ENCODE measurements around the gene SMCP.

Gene SMCP

GRCh38 chr1:152871731-152872126 is 6.4 kb upstream of the SMCP start:
- Histone ChIP-seq H3K36me3 (ENCODE audit: control insufficient read depth, insufficient read depth, low read length) (no peaks in the 10 kb centered on the region), H3K27me3 (ENCODE audit: control insufficient read depth, insufficient read depth, low read length) (no peaks in the 10 kb centered on the region), H3K9ac (ENCODE audit: low read length) (no peak overlapping the region), H3K27ac (ENCODE audit: low read depth, low read length) (no peak overlapping the region), H3K4me1 (ENCODE audit: control insufficient read depth, insufficient read depth, low read length) (no peaks in the 10 kb centered on the region), H3K4me3 (ENCODE audit: low read length) (no peak overlapping the region)

- Histone ChIP-seq H3K4me1 (ENCODE audit: control insufficient read depth, insufficient read depth, low read length) (no peaks in the 10 kb centered on the region), H3K36me3 (ENCODE audit: control insufficient read depth, insufficient read depth, low read length) (no peaks in the 10 kb centered on the region), H3K27me3 (ENCODE audit: control insufficient read depth, insufficient read depth, low read length) (no peaks in the 10 kb centered on the region), H3K27ac (ENCODE audit: low read depth, low read length) (no peak overlapping the region), H3K4me3 (ENCODE audit: low read length) (no peak overlapping the region), H3K9ac (ENCODE audit: low read length) (no peak overlapping the region)
Measured at GRCh38 chr1:152873495-152873894, 4.6 kb upstream of the SMCP start.

GRCh38 chr1:152876827-152877226 is 1.3 kb upstream of the SMCP start:
- Histone ChIP-seq H3K27me3 (ENCODE audit: control insufficient read depth, insufficient read depth, low read length) (no peaks in the 10 kb centered on the region), H3K4me3 (ENCODE audit: low read length) (no peak overlapping the region), H3K27ac (ENCODE audit: low read depth, low read length) (no peak overlapping the region), H3K4me1 (ENCODE audit: control insufficient read depth, insufficient read depth, low read length) (no peaks in the 10 kb centered on the region), H3K36me3 (ENCODE audit: control insufficient read depth, insufficient read depth, low read length) (no peaks in the 10 kb centered on the region), H3K9ac (ENCODE audit: low read length) (no peak overlapping the region)

GRCh38 chr1:152879559-152880198 is 1.6 kb downstream of the SMCP start:
- Histone ChIP-seq H3K4me1 (ENCODE audit: control insufficient read depth, insufficient read depth, low read length) (no peaks in the 10 kb centered on the region), H3K27me3 (ENCODE audit: control insufficient read depth, insufficient read depth, low read length) (no peaks in the 10 kb centered on the region), H3K4me3 (ENCODE audit: low read length) (no peak overlapping the region), H3K9ac (ENCODE audit: low read length) (no peak overlapping the region), H3K36me3 (ENCODE audit: control insufficient read depth, insufficient read depth, low read length) (no peaks in the 10 kb centered on the region), H3K27ac (ENCODE audit: low read depth, low read length) (no peak overlapping the region)

- no peak overlapping the region for H3K9ac ChIP-seq (ENCODE audit: low read length)
- no peaks in the 10 kb centered on the region for H3K4me1 ChIP-seq (ENCODE audit: control insufficient read depth, insufficient read depth, low read length)
- no peak overlapping the region for H3K4me3 ChIP-seq (ENCODE audit: low read length)
- H3K27ac ChIP-seq (ENCODE audit: low read depth, low read length) = no peak overlapping the region
- H3K36me3 ChIP-seq (ENCODE audit: control insufficient read depth, insufficient read depth, low read length) = no peaks in the 10 kb centered on the region
- H3K27me3 ChIP-seq (ENCODE audit: control insufficient read depth, insufficient read depth, low read length) = no peaks in the 10 kb centered on the region
Measured at GRCh38 chr1:152880316-152880715, 2.2 kb downstream of the SMCP start.

- H3K4me3 ChIP-seq (ENCODE audit: low read length) = no peak overlapping the region
- no peak overlapping the region for H3K9ac ChIP-seq (ENCODE audit: low read length)
- H3K27me3 ChIP-seq (ENCODE audit: control insufficient read depth, insufficient read depth, low read length) = no peaks in the 10 kb centered on the region
- no peak overlapping the region for H3K27ac ChIP-seq (ENCODE audit: low read depth, low read length)
- H3K4me1 ChIP-seq (ENCODE audit: control insufficient read depth, insufficient read depth, low read length) = peaks cover under 1% of the 10 kb centered on the region
- H3K36me3 ChIP-seq (ENCODE audit: control insufficient read depth, insufficient read depth, low read length) = no peaks in the 10 kb centered on the region
Measured at GRCh38 chr1:152880907-152881306, 2.8 kb downstream of the SMCP start.

GRCh38 chr1:152884085-152884484 is 6.0 kb downstream of the SMCP start:
- Histone ChIP-seq H3K27ac (ENCODE audit: low read depth, low read length) (no peak overlapping the region), H3K36me3 (ENCODE audit: control insufficient read depth, insufficient read depth, low read length) (no peaks in the 10 kb centered on the region), H3K4me3 (ENCODE audit: low read length) (no peak overlapping the region), H3K4me1 (ENCODE audit: control insufficient read depth, insufficient read depth, low read length) (peaks cover 3% of the 10 kb centered on the region), H3K9ac (ENCODE audit: low read length) (no peak overlapping the region), H3K27me3 (ENCODE audit: control insufficient read depth, insufficient read depth, low read length) (no peaks in the 10 kb centered on the region)

GRCh38 chr1:152884506-152884905 is 6.4 kb downstream of the SMCP start:
- Histone ChIP-seq H3K4me3 (ENCODE audit: low read length) (no peak overlapping the region), H3K27ac (ENCODE audit: low read depth, low read length) (no peak overlapping the region), H3K4me1 (ENCODE audit: control insufficient read depth, insufficient read depth, low read length) (peaks cover 3% of the 10 kb centered on the region), H3K27me3 (ENCODE audit: control insufficient read depth, insufficient read depth, low read length) (no peaks in the 10 kb centered on the region), H3K36me3 (ENCODE audit: control insufficient read depth, insufficient read depth, low read length) (no peaks in the 10 kb centered on the region), H3K9ac (ENCODE audit: low read length) (no peak overlapping the region)

GRCh38 chr1:152884966-152885624 is 7.0 kb downstream of the SMCP start:
- H3K27ac ChIP-seq (ENCODE audit: low read depth, low read length) = no peak overlapping the region
- H3K4me3 ChIP-seq (ENCODE audit: low read length) = no peak overlapping the region

GRCh38 chr1:152886085-152886484 is 8.0 kb downstream of the SMCP start:
- Histone ChIP-seq H3K36me3 (ENCODE audit: control insufficient read depth, insufficient read depth, low read length) (no peaks in the 10 kb centered on the region), H3K27me3 (ENCODE audit: control insufficient read depth, insufficient read depth, low read length) (no peaks in the 10 kb centered on the region), H3K4me1 (ENCODE audit: control insufficient read depth, insufficient read depth, low read length) (peaks cover 3% of the 10 kb centered on the region), H3K27ac (ENCODE audit: low read depth, low read length) (no peak overlapping the region), H3K4me3 (ENCODE audit: low read length) (no peak overlapping the region), H3K9ac (ENCODE audit: low read length) (no peak overlapping the region)

More at GRCh38 chr1:152884966-152885624, 7.0 kb downstream of the SMCP start:
- H3K9ac ChIP-seq (ENCODE audit: low read length) = no peak overlapping the region
- H3K36me3 ChIP-seq (ENCODE audit: control insufficient read depth, insufficient read depth, low read length) = no peaks in the 10 kb centered on the region
- peaks cover 3% of the 10 kb centered on the region for H3K4me1 ChIP-seq (ENCODE audit: control insufficient read depth, insufficient read depth, low read length)
- no peaks in the 10 kb centered on the region for H3K27me3 ChIP-seq (ENCODE audit: control insufficient read depth, insufficient read depth, low read length)

- Histone ChIP-seq H3K4me3 (ENCODE audit: low read length) (no peak overlapping the region), H3K27me3 (ENCODE audit: control insufficient read depth, insufficient read depth, low read length) (no peaks in the 10 kb centered on the region), H3K9ac (ENCODE audit: low read length) (no peak overlapping the region), H3K4me1 (ENCODE audit: control insufficient read depth, insufficient read depth, low read length) (peaks cover 3% of the 10 kb centered on the region), H3K27ac (ENCODE audit: low read depth, low read length) (no peak overlapping the region), H3K36me3 (ENCODE audit: control insufficient read depth, insufficient read depth, low read length) (no peaks in the 10 kb centered on the region)
Measured at GRCh38 chr1:152886758-152887409, 8.8 kb downstream of the SMCP start.

- Histone ChIP-seq H3K4me3 (ENCODE audit: low read length) (no peak overlapping the region), H3K27me3 (ENCODE audit: control insufficient read depth, insufficient read depth, low read length) (no peaks in the 10 kb centered on the region), H3K9ac (ENCODE audit: low read length) (no peak overlapping the region), H3K36me3 (ENCODE audit: control insufficient read depth, insufficient read depth, low read length) (no peaks in the 10 kb centered on the region), H3K4me1 (ENCODE audit: control insufficient read depth, insufficient read depth, low read length) (peaks cover 3% of the 10 kb centered on the region), H3K27ac (ENCODE audit: low read depth, low read length) (no peak overlapping the region)
Measured at GRCh38 chr1:152888126-152888525, 10.0 kb downstream of the SMCP start.

GRCh38 chr1:152899027-152899426 is 20.9 kb downstream of the SMCP start:
- no peak overlapping the region for H3K9ac ChIP-seq (ENCODE audit: low read length)

More at GRCh38 chr1:152899027-152899426, 20.9 kb downstream of the SMCP start:
- H3K4me1 ChIP-seq (ENCODE audit: control insufficient read depth, insufficient read depth, low read length) = no peaks in the 10 kb centered on the region
- no peak overlapping the region for H3K4me3 ChIP-seq (ENCODE audit: low read length)
- H3K36me3 ChIP-seq (ENCODE audit: control insufficient read depth, insufficient read depth, low read length) = no peaks in the 10 kb centered on the region
- H3K27ac ChIP-seq (ENCODE audit: low read depth, low read length) = no peak overlapping the region
- peaks cover 2% of the 10 kb centered on the region for H3K27me3 ChIP-seq (ENCODE audit: control insufficient read depth, insufficient read depth, low read length)
